Superior temporal gyrus (tissue), 1 donor: ENCODE data around the gene KIAA0753.

Experiments used
- DNase-seq: peaks from one replicate; pipeline ENCODE4 v3.0.0-alpha.2; 2016; ENCODE audit errors: extremely low spot score

The KIAA0753 gene

GRCh38 chr17:6640536-6641246 lies at the start of gene KIAA0753, which contains the start of gene TXNDC17:
Gene KIAA0753 (minus strand): TSS chr17:6640711. CDS start chr17:6635103, 5,608 bp downstream.
Gene TXNDC17 (plus strand): TSS chr17:6641060. CDS start chr17:6641083, 23 bp downstream.
- DNase-seq = peak; percentile 89

- no peak for DNase-seq
Observed at GRCh38 chr17:6688944-6689343, 48.4 kb upstream of the KIAA0753 start.

GRCh38 chr17:6686026-6686425 lies 45.5 kb upstream of the KIAA0753 start:
- DNase-seq = no peak

- no peak for DNase-seq
Observed at GRCh38 chr17:6684881-6685767, 44.6 kb upstream of the KIAA0753 start.

GRCh38 chr17:6684460-6684783 lies 43.9 kb upstream of the KIAA0753 start:
- no peak for DNase-seq

- no peak for DNase-seq
Observed at GRCh38 chr17:6683730-6684459, 43.4 kb upstream of the KIAA0753 start.

- no peak for DNase-seq
Observed at GRCh38 chr17:6683081-6683684, 42.7 kb upstream of the KIAA0753 start.

GRCh38 chr17:6682339-6682738 lies 41.8 kb upstream of the KIAA0753 start:
- DNase-seq = no peak

GRCh38 chr17:6681671-6682070 lies 41.2 kb upstream of the KIAA0753 start:
- no peak for DNase-seq

GRCh38 chr17:6681176-6681575 lies 40.7 kb upstream of the KIAA0753 start:
- DNase-seq = no peak

- no peak for DNase-seq
Observed at GRCh38 chr17:6679241-6679640, 38.7 kb upstream of the KIAA0753 start.

GRCh38 chr17:6677946-6678345 lies 37.4 kb upstream of the KIAA0753 start:
- DNase-seq = no peak

GRCh38 chr17:6677158-6677831 lies 36.8 kb upstream of the KIAA0753 start:
- DNase-seq = no peak

- no peak for DNase-seq
Observed at GRCh38 chr17:6676802-6677157, 36.3 kb upstream of the KIAA0753 start.

- no peak for DNase-seq
Observed at GRCh38 chr17:6675201-6675825, 34.8 kb upstream of the KIAA0753 start.

GRCh38 chr17:6674586-6674985 lies 34.1 kb upstream of the KIAA0753 start:
- DNase-seq = no peak

GRCh38 chr17:6671431-6671830 lies 30.9 kb upstream of the KIAA0753 start:
- DNase-seq = no peak

- DNase-seq = no peak
Observed at GRCh38 chr17:6670999-6671398, 30.5 kb upstream of the KIAA0753 start.

- no peak for DNase-seq
Observed at GRCh38 chr17:6670571-6670970, 30.1 kb upstream of the KIAA0753 start.

GRCh38 chr17:6669479-6670212 lies 29.1 kb upstream of the KIAA0753 start:
- DNase-seq = no peak
